ENCODE data around the gene F2R. TPM values are rescaled to one million over a fixed set of nuclear protein-coding genes. Genes with fewer than 3 reads are reported as not detected.

Gene F2R
- polyA plus RNA-seq, 1 donor (not counting 4 experiments of a cell fraction or from before 2014, with no cell fraction given) = 56.8 TPM

GRCh38 chr5:76669245-76669644, 46.7 kb upstream of the F2R start:
- Histone ChIP-seq H3K4me3 (ENCODE audit: control insufficient read depth in 2 of 3, extremely low read depth in 1 of 3, insufficient read depth in 2 of 3, low read depth in 1 of 3, low read length in 3 of 3) (no peak overlapping the region), H3K27ac (ENCODE audit: control insufficient read depth, insufficient read depth, low read length) (no peak overlapping the region), H3K9me3 (ENCODE audit: control insufficient read depth, low read depth, low read length) (no peaks in the 10 kb centered on the region), H3K4me2 (ENCODE audit: control insufficient read depth, extremely low read depth, insufficient read depth, low read depth, low read length) (no peak overlapping the region), H4K20me1 (ENCODE audit: control insufficient read depth, extremely low read depth, insufficient read depth, low read length) (no peaks in the 10 kb centered on the region), H3K9me1 (ENCODE audit: control insufficient read depth, extremely low read depth, insufficient read depth, low read length) (no peaks in the 10 kb centered on the region), H3K4me1 (ENCODE audit: control insufficient read depth, extremely low read depth, insufficient read depth, low read length) (peaks cover 3% of the 10 kb centered on the region), H3K79me2 (ENCODE audit: control insufficient read depth, insufficient read depth, low read length) (no peaks in the 10 kb centered on the region), H3K9ac (ENCODE audit: control insufficient read depth, extremely low read depth, insufficient read depth, low read length) (no peak overlapping the region), H2AFZ (ENCODE audit: control insufficient read depth, low read length) (no peak overlapping the region), H3K36me3 (ENCODE audit: control insufficient read depth in 2 of 2, extremely low read depth in 1 of 2, insufficient read depth in 2 of 2, low read length in 2 of 2) (no peaks in the 10 kb centered on the region), H3K27me3 (ENCODE audit: control insufficient read depth, extremely low read depth, insufficient read depth, low read length) (no peaks in the 10 kb centered on the region)
- DNase-seq (ENCODE audit: low read depth, low spot score) (no peak), FAIRE-seq (no peak)
- dilution Hi-C loops (cut with MboI; ENCODE audit: extremely low pct_ligation_motif_present, low sequenced_read_pairs) = no loop called here
- TF ChIP-seq, protein P1, sequence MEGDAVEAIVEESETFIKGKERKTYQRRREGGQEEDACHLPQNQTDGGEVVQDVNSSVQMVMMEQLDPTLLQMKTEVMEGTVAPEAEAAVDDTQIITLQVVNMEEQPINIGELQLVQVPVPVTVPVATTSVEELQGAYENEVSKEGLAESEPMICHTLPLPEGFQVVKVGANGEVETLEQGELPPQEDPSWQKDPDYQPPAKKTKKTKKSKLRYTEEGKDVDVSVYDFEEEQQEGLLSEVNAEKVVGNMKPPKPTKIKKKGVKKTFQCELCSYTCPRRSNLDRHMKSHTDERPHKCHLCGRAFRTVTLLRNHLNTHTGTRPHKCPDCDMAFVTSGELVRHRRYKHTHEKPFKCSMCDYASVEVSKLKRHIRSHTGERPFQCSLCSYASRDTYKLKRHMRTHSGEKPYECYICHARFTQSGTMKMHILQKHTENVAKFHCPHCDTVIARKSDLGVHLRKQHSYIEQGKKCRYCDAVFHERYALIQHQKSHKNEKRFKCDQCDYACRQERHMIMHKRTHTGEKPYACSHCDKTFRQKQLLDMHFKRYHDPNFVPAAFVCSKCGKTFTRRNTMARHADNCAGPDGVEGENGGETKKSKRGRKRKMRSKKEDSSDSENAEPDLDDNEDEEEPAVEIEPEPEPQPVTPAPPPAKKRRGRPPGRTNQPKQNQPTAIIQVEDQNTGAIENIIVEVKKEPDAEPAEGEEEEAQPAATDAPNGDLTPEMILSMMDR (optimal IDR thresholded peaks at IDR 0.05 in 1 of 3, IDR thresholded peaks at IDR 0.05 in 1 of 3, conservative IDR thresholded peaks at IDR 0.05 in 1 of 3; ENCODE audit: extremely low read depth in 1 of 3, insufficient read depth in 2 of 3, low read length in 3 of 3) = no peak
- TF ChIP-seq EZH2 (IDR thresholded peaks at IDR 0.05; ENCODE audit: low read length) = no peak

DNA sequence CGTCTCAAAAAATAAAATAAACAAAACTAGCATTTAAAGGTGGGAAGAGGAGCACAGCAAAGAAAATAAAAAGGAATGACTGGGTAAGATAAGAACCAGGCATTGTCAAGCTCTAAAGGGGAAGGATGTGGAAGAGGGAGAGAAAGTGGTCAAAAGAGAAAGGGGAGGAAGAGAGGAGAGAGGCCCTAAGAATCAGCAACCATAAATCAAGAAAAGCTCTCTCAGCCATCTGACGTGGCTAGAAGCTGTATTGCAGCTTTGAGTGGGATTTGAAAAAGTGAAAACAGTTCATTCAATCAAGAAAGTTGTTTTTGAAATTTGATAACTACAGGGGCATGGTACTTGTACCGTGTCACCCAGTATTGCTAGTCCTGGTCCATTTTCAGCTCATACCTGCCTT, 45.4 kb upstream of the F2R start:
- FAIRE-seq = no peak
- Histone ChIP-seq H2AFZ (ENCODE audit: control insufficient read depth, low read length) (no peak overlapping the region), H3K27me3 (ENCODE audit: control insufficient read depth, extremely low read depth, insufficient read depth, low read length) (no peaks in the 10 kb centered on the region), H3K4me2 (ENCODE audit: control insufficient read depth, extremely low read depth, insufficient read depth, low read depth, low read length) (no peak overlapping the region), H3K4me1 (ENCODE audit: control insufficient read depth, extremely low read depth, insufficient read depth, low read length) (peaks cover 3% of the 10 kb centered on the region), H3K79me2 (ENCODE audit: control insufficient read depth, insufficient read depth, low read length) (no peaks in the 10 kb centered on the region), H3K36me3 (ENCODE audit: control insufficient read depth in 2 of 2, extremely low read depth in 1 of 2, insufficient read depth in 2 of 2, low read length in 2 of 2) (no peaks in the 10 kb centered on the region), H3K9ac (ENCODE audit: control insufficient read depth, extremely low read depth, insufficient read depth, low read length) (no peak overlapping the region), H3K9me3 (ENCODE audit: control insufficient read depth, low read depth, low read length) (no peaks in the 10 kb centered on the region), H3K4me3 (ENCODE audit: control insufficient read depth in 2 of 3, extremely low read depth in 1 of 3, insufficient read depth in 2 of 3, low read depth in 1 of 3, low read length in 3 of 3) (no peak overlapping the region), H3K9me1 (ENCODE audit: control insufficient read depth, extremely low read depth, insufficient read depth, low read length) (no peaks in the 10 kb centered on the region), H3K27ac (ENCODE audit: control insufficient read depth, insufficient read depth, low read length) (no peak overlapping the region), H4K20me1 (ENCODE audit: control insufficient read depth, extremely low read depth, insufficient read depth, low read length) (no peaks in the 10 kb centered on the region)
- TF ChIP-seq EZH2 (IDR thresholded peaks at IDR 0.05; ENCODE audit: low read length) = no peak
- TF ChIP-seq, protein P1 (optimal IDR thresholded peaks at IDR 0.05 in 1 of 3, IDR thresholded peaks at IDR 0.05 in 1 of 3, conservative IDR thresholded peaks at IDR 0.05 in 1 of 3; ENCODE audit: extremely low read depth in 1 of 3, insufficient read depth in 2 of 3, low read length in 3 of 3) = no peak
- DNase-seq (ENCODE audit: low read depth, low spot score) = no peak
- dilution Hi-C loops (cut with MboI; ENCODE audit: extremely low pct_ligation_motif_present, low sequenced_read_pairs) = no loop called here

Data from keratinocyte (primary cell).